Right lobe of liver (tissue), 6 donors: ENCODE measurements around the gene RPL6. TPM values are rescaled to one million over a fixed set of nuclear protein-coding genes. Genes with fewer than 3 reads are reported as not detected.
A peak's percentile ranks its signal among the peaks of the same experiment; 100 is the strongest.

Experiments used
- ATAC-seq, 4 donors: fragments of 200-7000 bp; cut with Tn5 transposase; one replicate each; pipeline ENCODE4 v1.9.1; 2020; ENCODE audit warnings: mild to moderate bottlenecking in 4 of 4, moderate library complexity in 4 of 4
- DNase-seq, 3 donors: peaks; one replicate each; pipeline ENCODE4 v3.0.0-alpha.2; 2020
- H3K27ac ChIP-seq, 3 donors: fragments of 200-600 bp; one replicate each; pipeline ENCODE4 v1.8.0; 2022
- H3K27me3 ChIP-seq, 2 donors: fragments of 200-600 bp; one replicate each; pipeline ENCODE4 v1.8.0; 2022
- H3K36me3 ChIP-seq, 4 donors: fragments of 200-600 bp; sonication (generic) in 1 of 4; one replicate each; pipeline versions ENCODE4 v1.5.1 to v1.8.0; 2017 to 2022; ENCODE audit warnings: control low read depth in 1 of 4
- H3K4me1 ChIP-seq, 4 donors: fragments of 200-600 bp; sonication (generic) in 1 of 4; one replicate each; pipeline versions ENCODE4 v1.5.1 to v1.8.0; 2017 to 2022; ENCODE audit warnings: control low read depth in 1 of 4
- H3K4me3 ChIP-seq, 3 donors: fragments of 200-600 bp; one replicate each; pipeline ENCODE4 v1.8.0; 2022
- H3K9me3 ChIP-seq, 4 donors: fragments of 200-600 bp; sonication (generic) in 1 of 4; one replicate each; pipeline versions ENCODE4 v1.5.1 to v1.8.0; 2017 to 2022; ENCODE audit warnings: control low read depth in 1 of 4
- CTCF ChIP-seq, 4 donors: fragments of 200-600 bp in 3 of 4; fragments of 450-650 bp in 1 of 4; IDR thresholded peaks; one replicate each; pipeline versions ENCODE4 v1.5.1 to v1.8.0; 2016 to 2022; ENCODE audit warnings: antibody characterized with exemption in 4 of 4, mild to moderate bottlenecking in 2 of 4
- POLR2A ChIP-seq: fragments of 450-650 bp; IDR thresholded peaks from one replicate; pipeline ENCODE4 v1.6.1; 2017; ENCODE audit warnings: antibody characterized with exemption, mild to moderate bottlenecking
- WGBS: methylation state at CpG from one replicate; pipeline ENCODE4 v1.1.6; 2018; ENCODE audit warnings: low coverage, low lambda C conversion rate; ENCODE audit not compliant: insufficient coverage; ENCODE audit errors: missing lambda C conversion rate; 5-methylcytosine and 5-hydroxymethylcytosine counted together
- intact Hi-C, 2 donors: fragments of 100-400 bp; cut with DNase I; formaldehyde crosslinking; loops; one replicate each; pipeline versions ENCODE4 v1.11.2 to v1.14.1; 2022
- total RNA-seq, 6 experiments: library from RNA; depleted of rRNA in 2 of 6; stranded (reverse); fragments of >200 nt in 2 of 6; fragmentation: NEBNext Ultra II Directional in 3 of 6; extraction: Animal tissue kit (Norgen Biotek cat#: 25700) in 3 of 6; gene quantifications; one replicate each; pipeline versions ENCODE4 v1.1.0 to v1.2.4, GENCODE V29; 2016 to 2023
- donor health status: DM: no; HTN: yes; CAD: no.
- donor health status: DM: no; HTN: no; CAD: no.
- donor health status: DM: no; HTN: no; CAD: no.
- donor health status: DM: no; HTN: yes; CAD: no.
- donor health status: DM: no; HTN: yes; CAD: no.

Gene RPL6
- total RNA-seq, 6 experiments from 2014 or later = 393 to 887 (median 470) TPM

- Histone ChIP-seq H3K27me3 (no peaks in the 10 kb centered on the region), H3K27ac (no peak overlapping the region), H3K4me3 (no peak overlapping the region), H3K4me1 (peaks cover 0 to 15% (median 3%) of the 10 kb centered on the region in 4 donors), H3K36me3 (no peaks in the 10 kb centered on the region), H3K9me3 (no peaks in the 10 kb centered on the region)
- ATAC-seq (no peak), DNase-seq (no peak)
- intact Hi-C loops = no loop called here
- WGBS = 100% methylated on average over 2 of the region's 2 CpGs
- TF ChIP-seq CTCF (IDR thresholded peaks at IDR 0.05) = no peak
- TF ChIP-seq POLR2A = no peak
These were observed 18.4 kb upstream of the RPL6 start for GRCh38 chr12:112427760-112428159.

GRCh38 chr12:112425582-112426382 lies 16.4 kb upstream of the RPL6 start:
- TF ChIP-seq CTCF (IDR thresholded peaks at IDR 0.05) = no peak
- Histone ChIP-seq H3K36me3 (no peaks in the 10 kb centered on the region), H3K4me1 (peaks cover 0 to 35% (median 12%) of the 10 kb centered on the region in 4 donors), H3K27ac (no peak overlapping the region), H3K9me3 (no peaks in the 10 kb centered on the region), H3K4me3 (no peak overlapping the region), H3K27me3 (no peaks in the 10 kb centered on the region)
- intact Hi-C loops = no loop called here
- 80% methylated on average over 7 of the region's 7 CpGs for WGBS
- ATAC-seq = peak in 3 of 4 donors; percentile 34 to 39 (median 36)
- no peak for DNase-seq

GRCh38 chr12:112424126-112424525 lies 14.7 kb upstream of the RPL6 start:
- intact Hi-C loops = no loop called here
- no peak for ATAC-seq
- no peaks in the 10 kb centered on the region for H3K27me3 ChIP-seq
- H3K27ac ChIP-seq = no peak overlapping the region
- DNase-seq = no peak
- 98% methylated on average over 3 of the region's 3 CpGs for WGBS
- no peaks in the 10 kb centered on the region for H3K9me3 ChIP-seq
- TF ChIP-seq POLR2A (no peak), CTCF (IDR thresholded peaks at IDR 0.05) (no peak)
- H3K4me3 ChIP-seq = no peak overlapping the region
- H3K4me1 ChIP-seq = peaks cover 0 to 47% (median 18%) of the 10 kb centered on the region in 4 donors
- no peaks in the 10 kb centered on the region for H3K36me3 ChIP-seq

GRCh38 chr12:112422531-112422930 lies 13.1 kb upstream of the RPL6 start:
- peak in 2 of 4 donors; percentile 43 to 47 for ATAC-seq
- Histone ChIP-seq H3K36me3 (no peaks in the 10 kb centered on the region), H3K9me3 (no peaks in the 10 kb centered on the region), H3K4me3 (no peak overlapping the region), H3K27me3 (no peaks in the 10 kb centered on the region), H3K4me1 (peaks cover 0 to 54% (median 18%) of the 10 kb centered on the region in 4 donors), H3K27ac (peak overlapping the region in 2 of 3 donors; percentile 49 to 87)
- 4% methylated on average over 5 of the region's 5 CpGs for WGBS
- intact Hi-C loops = no loop called here
- TF ChIP-seq POLR2A (no peak), CTCF (IDR thresholded peaks at IDR 0.05) (no peak)
- DNase-seq = no peak
